GM18507 (cell line): ENCODE data around the gene MYB.
A peak's percentile ranks its signal among the peaks of the same experiment; 100 is the strongest.

Experiments
- DNase-seq: peaks from one replicate; pipeline ENCODE4 v3.0.0; 2011; ENCODE audit warnings: low read depth; ENCODE audit not compliant: insufficient read length; ENCODE audit errors: extremely low spot score
- FAIRE-seq: peaks from 2 replicates; lab custom pipeline; 2011; peaks lifted over from hg19 to GRCh38; lab: Jason Lieb, UNC

The MYB gene

DNA sequence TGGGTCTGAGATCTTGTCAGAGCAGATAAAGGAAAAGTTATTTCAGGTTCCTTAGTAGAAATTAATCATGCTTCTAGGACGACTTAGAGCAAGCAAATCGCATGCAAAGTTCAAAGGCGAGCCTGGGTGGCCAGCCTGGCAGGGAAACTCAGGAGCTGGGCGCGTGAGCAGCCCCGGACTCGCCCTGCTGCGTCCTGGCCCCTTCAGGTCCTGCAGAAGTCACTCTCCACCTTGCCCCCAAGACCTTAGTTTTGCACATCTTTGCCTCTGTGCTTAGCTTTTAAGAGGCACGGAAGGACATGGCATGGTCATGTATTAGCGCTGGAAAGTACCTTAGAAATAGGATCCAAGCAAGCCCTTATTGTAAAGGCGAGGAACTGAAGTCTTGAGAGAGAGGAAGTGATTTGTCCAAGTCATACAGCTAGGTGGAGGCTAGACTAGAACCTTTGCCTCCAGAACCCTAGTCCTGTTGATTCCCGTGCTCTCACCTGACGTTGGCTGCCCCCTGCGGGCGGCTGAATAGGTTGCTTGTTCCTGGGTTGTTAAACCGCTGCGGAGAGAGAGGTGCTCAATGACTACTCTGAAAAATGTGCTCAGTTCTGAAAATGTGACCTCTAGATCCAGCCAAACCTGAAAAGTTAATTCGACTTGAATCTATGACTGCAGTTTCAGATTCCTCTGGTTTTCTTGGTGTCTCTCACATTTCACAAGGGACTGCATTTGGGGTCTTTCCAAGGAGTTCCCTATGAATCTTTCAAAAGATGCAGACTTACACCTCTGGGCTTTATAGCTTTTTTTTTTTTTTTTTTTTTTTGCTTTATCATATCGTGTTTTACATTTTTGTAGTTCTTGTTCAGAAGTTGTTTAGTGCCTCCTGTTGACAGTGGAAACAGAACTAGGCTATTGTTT lies 2.7 kb downstream of the MYB start:
- FAIRE-seq (peak; percentile 98), DNase-seq (no peak)

- FAIRE-seq (no peak), DNase-seq (no peak)
Observed at GRCh38 chr6:135185483-135185882, 4.4 kb downstream of the MYB start.

GRCh38 chr6:135186255-135186654 lies 5.1 kb downstream of the MYB start:
- no peak for DNase-seq
- FAIRE-seq, result no peak

DNA sequence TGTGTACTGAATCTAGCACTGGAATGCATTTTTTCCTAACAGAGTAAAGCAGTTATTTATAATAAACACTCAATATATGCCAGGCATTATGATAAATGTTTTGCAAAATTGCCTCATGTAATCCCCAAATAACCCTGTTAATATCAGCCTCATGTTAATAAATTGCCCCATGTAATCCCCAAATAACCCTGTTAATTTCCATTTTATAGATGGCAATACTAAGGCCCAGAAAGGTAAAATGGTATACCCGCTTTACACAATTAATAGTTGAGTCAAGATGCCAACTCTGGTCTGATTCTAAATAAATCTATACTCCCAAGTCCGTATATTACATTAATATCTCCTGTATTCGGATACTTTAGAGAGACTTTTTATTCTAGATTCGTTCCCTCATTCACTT lies 6.3 kb downstream of the MYB start:
- FAIRE-seq, result no peak
- no peak for DNase-seq

DNA sequence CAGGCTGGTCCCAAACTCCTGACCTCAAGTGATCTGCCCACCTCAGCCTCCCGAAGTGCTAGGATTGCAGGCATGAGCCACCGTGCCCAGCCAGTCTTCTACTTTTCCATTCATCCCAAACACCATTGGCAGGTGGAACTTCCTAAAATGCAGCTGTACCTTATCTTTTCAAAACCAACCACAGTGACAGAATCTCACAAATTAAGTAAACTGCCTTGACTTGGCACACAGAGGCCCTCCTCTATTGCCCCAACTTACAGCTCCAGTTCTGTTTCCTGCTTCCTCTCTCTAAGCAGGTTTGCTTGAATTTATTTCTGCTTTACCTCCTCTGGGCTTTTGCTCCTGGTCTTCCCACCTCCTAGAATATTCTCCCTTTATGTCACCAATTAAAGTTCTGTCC lies 7.6 kb downstream of the MYB start:
- no peak for FAIRE-seq
- no peak for DNase-seq

- no peak for FAIRE-seq
Observed at GRCh38 chr6:135189344-135189743, 8.2 kb downstream of the MYB start.

GRCh38 chr6:135191508-135192255 lies 10.6 kb downstream of the MYB start:
- FAIRE-seq, result no peak
- DNase-seq, result no peak

More at GRCh38 chr6:135189344-135189743, 8.2 kb downstream of the MYB start:
- DNase-seq, result no peak

- FAIRE-seq (peak; percentile 9), DNase-seq (no peak)
Observed at GRCh38 chr6:135192256-135193174, 11.4 kb downstream of the MYB start.

DNA sequence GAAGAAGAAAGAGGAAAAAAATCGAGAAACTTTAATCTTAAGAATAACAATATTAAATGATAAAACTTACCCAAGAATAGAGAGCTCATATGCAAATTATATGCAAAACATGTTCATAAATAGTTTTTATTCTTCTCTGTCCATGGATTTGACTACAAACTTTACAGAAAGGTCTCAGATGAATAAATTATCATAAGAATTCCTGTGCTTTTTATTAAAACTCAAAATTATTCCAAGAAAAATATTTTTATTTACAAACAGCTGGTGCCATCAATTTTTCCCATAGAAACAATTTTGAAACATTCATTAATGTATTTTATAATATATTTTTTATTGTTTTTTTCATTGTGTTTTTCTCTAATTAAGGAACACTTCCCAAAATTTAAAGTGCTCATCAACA lies 12.1 kb downstream of the MYB start:
- FAIRE-seq (no peak), DNase-seq (no peak)

GRCh38 chr6:135195041-135195440 lies 13.9 kb downstream of the MYB start:
- FAIRE-seq, result no peak
- DNase-seq, result no peak

GRCh38 chr6:135195522-135195921 lies 14.4 kb downstream of the MYB start:
- FAIRE-seq (peak; percentile 42), DNase-seq (no peak)

GRCh38 chr6:135196739-135197510 lies 15.8 kb downstream of the MYB start:
- FAIRE-seq, result peak; percentile 64
- DNase-seq, result no peak

- FAIRE-seq, result no peak
Observed at GRCh38 chr6:135202836-135203235, 21.7 kb downstream of the MYB start.

GRCh38 chr6:135204951-135205350 lies 23.8 kb downstream of the MYB start:
- no peak for DNase-seq
- FAIRE-seq, result no peak

More at GRCh38 chr6:135202836-135203235, 21.7 kb downstream of the MYB start:
- no peak for DNase-seq

DNA sequence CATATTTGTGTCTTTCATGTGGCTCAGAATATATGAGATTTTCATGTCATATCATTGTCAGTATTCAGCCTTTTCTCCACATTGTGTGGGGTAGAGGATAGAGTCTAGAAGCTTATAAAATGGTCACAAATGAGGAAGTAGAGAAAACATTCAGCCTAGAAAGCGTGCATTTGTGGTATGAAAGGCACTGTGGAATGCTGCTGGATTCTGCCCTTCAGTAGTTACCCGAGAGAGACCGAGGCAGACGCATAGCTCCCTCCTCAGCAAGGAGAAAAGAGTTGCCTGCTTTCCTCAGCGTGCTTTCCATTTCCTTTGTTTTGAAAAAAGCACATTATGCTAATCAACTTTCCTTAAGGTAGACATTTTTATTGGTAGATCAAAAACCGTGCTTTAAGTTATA lies 28.7 kb downstream of the MYB start:
- FAIRE-seq (no peak), DNase-seq (no peak)

DNA sequence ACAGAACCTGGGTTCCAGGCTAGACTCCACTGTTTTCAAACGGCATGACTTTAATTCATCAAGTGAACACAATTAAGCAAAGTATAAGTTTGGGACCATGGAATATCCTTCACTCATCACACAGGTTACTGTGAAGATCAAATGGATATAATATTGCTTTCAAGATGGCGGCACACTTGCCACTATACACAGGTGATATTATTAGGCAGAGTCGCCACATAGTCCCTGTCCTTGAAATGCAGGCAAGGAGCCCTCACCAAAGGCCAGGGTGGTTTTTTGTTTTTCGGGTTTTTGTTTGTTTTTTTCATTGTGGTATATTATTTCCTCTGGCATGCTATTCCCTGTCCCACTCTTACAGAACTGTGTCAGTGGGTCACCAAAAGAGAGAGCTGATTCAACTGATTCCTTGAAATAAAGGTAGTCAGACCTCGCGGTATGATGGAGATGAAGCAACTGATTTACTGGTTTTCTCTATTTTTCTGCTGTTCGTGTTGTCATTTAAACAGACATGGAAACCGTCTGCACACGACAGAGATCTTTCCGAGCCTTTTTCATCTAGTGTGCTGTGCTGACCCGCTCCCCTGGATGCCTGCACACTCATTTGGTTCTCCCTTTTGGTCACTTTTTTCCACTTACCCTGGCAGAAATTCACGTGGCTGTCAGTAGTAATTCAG lies 29.7 kb downstream of the MYB start:
- no peak for FAIRE-seq
- DNase-seq, result no peak

DNA sequence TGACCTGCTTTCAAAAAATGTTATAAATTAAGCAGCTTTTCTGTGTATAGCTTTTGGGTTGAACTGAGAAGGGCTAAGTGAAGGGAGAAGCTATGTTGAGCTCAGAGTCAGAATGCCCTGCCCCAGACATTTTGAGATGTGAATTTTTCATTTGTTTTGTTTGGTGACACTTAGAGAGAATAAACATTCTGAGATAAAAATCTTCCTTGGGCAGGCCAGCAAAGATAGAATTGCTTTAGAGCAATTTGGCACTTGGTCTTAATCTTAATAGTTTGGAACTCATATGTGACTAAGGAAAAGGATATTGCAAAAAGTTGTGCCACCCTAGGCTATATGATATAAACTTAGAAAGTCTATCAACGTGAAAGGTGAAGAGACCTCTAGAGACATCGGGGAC lies 30.2 kb downstream of the MYB start:
- DNase-seq (no peak), FAIRE-seq (no peak)

GRCh38 chr6:135212020-135212806 lies 31.1 kb downstream of the MYB start:
- no peak for FAIRE-seq
- DNase-seq, result no peak
